ENCODE results near the gene CR2.

GRCh38 chr1:207494171-207494570, 40.0 kb downstream of the CR2 start:
- TF ChIP-seq YY1 (IDR thresholded peaks at IDR 0.05; ENCODE audit: insufficient read depth, insufficient read length) (no peak), SUZ12 (IDR thresholded peaks at IDR 0.05; ENCODE audit: extremely low read depth, insufficient read depth, insufficient read length) (no peak), ZNF274 (IDR thresholded peaks at IDR 0.05; ENCODE audit: low read depth, low read length) (no peak)
